SK-MEL-5 (cell line): Measurements from ENCODE around the gene SLC22A15. TPM values are rescaled to one million over a fixed set of nuclear protein-coding genes. Genes with fewer than 3 reads are reported as not detected.
"Not testable (repeated sequence)": the region's sequence is repeated elsewhere in the genome, so short reads cannot be mapped to it uniquely, and the experiment has no call there.

Source experiments
- DNase-seq: peaks from one replicate; pipeline ENCODE4 v3.0.0-alpha.2; 2016; ENCODE audit warnings: low read depth, low spot score
- in situ Hi-C: cut with HindIII; loops from 2 replicates; pipeline ENCODE4 v1.10.0; 2016; ENCODE audit warnings: low sequenced_read_pairs, high pct_unique_total_duplicates, low pct_unique_long_range_greater_than_20kb
- total RNA-seq: library from RNA; depleted of rRNA; stranded (reverse); fragments of >200 nt; shearing (Covaris generic); gene quantifications from 2 replicates; pipeline ENCODE4 v1.2.3, GENCODE V29; 2014

The SLC22A15 gene
- total RNA-seq, 1 experiment from 2014 or later: 1.4 TPM

DNA sequence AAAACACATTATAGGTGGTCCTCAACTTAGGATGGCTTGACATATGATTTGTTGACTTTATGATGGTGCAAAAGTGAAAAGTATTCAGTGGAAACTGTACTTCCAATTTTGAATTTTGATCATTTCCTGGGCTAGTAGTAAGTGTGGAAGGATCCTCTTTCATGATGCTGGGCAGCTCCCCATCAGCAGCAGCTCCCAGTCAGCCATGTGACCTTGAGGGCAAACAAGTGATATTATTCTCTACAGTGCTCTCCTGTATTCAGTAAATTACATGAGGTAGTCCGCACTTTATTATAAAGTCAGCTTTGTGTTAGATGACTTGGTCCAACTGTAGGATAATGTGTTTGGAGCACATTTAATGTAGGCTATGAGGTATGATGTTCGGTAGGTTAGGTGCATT, 36.4 kb downstream of the SLC22A15 start:
- DNase-seq: no peak
- in situ Hi-C loops: no loop called here

DNA sequence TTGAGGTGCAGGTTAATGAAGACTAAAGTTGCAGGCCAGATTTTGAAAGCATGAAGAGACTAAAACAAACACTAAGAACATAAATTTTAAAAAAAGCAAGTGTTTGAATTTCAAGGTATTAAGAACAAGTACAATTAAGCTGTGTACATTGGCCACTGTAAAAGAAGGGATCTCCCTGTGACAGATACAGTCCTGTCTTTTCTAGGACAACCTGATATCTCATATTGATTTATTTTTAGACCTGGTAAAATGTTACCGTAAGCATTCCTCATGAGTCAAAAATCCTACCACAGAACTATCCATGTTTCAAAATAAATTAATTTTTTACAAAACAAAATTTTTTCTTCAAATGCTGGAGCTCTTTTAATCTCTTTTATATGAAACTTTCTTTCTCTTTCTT, 39.4 kb downstream of the SLC22A15 start:
- in situ Hi-C loops: no loop called here
- no peak for DNase-seq

DNA sequence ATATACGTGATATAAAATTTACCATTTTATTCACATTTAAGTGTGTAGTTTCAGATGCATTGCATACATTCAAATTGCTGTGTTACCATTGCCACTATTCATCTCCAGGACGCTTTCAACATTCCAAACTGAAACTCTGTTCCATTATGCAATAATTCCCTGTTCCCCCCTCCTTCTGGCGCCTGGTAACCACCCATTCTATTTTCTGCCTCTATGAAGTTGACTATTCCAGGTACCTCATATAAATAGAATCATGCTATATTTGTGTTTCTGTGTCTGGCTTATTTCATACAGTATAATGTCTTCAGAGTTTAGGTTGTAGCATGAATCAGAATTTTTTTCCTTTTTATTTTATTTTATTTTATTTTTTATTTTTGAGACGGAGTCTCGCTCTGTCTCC, 41.7 kb downstream of the SLC22A15 start:
- DNase-seq: no peak
- in situ Hi-C loops: no loop called here

DNA sequence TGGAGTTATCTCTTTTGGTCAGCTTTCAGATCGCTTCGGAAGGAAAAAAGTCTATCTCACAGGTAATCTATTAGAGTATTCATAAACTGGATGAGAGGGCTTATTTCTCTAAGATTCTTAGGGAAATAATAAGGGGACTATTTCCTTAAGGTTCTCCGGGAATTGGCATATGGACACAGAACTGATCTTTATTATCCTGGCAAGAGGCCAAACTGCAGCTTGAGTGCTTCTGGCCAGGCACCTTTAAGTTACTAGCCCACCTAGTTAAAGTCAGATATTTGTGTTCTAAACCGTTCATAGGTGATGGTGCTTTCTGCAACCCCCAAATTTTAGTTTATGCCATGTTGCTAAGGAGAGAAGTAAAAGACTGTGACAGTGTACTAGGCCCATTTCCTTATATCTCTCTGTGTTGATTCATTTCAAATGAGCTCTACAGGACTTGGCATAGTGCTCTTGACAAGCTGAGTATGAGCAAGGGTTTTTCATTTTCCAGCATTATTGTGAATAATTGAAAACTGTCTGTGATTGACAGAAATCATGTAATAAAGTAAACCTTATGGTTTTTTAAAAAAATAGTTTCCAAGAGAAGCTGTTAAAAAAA, 43.4 kb downstream of the SLC22A15 start:
- DNase-seq: no peak
- in situ Hi-C loops: no loop called here

DNA sequence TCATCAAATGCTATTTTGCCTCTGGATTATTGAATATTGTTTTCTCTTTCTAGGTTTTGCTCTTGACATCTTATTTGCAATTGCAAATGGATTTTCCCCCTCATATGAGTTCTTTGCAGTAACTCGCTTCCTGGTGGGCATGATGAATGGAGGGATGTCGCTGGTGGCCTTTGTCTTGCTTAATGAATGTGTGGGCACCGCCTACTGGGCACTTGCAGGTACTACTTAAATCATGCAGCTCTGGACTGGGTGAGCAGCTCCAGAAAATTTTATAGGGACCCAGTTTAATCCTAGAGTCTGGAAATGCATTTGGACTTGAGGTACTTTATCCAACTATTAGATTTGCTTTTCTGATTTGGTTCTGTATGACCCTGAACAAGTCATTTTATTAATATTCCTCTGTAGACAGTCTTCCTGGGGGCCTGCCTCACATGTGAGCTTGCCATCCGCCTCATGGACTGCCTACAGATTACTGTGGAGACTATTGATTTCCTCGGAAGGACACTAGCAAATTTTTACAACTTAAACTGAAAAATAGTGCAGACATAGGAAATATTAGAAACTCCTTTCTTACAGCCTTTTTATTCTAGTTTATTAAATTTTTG, 44.5 kb downstream of the SLC22A15 start:
- DNase-seq: peak; percentile 80

DNA sequence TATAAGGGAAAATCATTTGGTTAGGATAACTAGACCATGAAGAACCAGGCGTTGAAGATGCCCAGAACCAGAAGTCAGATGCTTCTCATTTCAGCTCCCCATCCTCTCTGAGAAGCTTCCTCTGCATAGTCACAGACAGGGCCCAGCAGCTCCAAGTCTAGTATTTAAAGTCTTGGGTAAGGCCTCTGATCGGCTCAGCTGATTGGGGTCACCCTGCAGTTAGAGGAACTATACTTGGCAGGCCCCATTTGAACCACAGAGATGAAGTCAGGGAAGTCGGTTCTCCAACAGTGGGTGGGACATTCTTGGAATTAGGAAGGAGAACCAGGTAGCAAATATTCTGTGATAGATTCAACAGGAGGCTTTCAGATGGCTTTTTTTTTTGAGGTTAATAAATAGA, 48.3 kb downstream of the SLC22A15 start:
- in situ Hi-C loops: no loop called here
- DNase-seq: no peak

More for the DNA sequence above, 44.5 kb downstream of the SLC22A15 start:
- in situ Hi-C loops: no loop called here

DNA sequence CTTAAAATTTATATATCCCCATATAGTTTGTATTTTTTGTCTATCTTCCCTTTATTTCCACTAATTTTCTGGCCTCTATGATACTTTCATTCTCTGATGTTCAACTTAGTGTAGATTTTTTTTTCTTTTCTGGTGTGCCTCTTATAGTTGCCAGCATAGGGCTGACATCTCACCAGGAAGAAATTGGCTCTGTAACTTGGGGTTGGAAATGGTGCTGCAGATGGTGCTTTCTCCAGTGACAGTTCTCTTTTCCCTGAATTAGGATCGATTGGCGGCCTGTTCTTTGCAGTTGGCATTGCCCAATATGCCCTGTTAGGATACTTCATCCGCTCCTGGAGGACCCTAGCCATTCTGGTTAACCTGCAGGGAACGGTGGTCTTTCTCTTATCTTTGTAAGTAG, 50.3 kb downstream of the SLC22A15 start:
- DNase-seq: no peak
- in situ Hi-C loops: no loop called here

DNA sequence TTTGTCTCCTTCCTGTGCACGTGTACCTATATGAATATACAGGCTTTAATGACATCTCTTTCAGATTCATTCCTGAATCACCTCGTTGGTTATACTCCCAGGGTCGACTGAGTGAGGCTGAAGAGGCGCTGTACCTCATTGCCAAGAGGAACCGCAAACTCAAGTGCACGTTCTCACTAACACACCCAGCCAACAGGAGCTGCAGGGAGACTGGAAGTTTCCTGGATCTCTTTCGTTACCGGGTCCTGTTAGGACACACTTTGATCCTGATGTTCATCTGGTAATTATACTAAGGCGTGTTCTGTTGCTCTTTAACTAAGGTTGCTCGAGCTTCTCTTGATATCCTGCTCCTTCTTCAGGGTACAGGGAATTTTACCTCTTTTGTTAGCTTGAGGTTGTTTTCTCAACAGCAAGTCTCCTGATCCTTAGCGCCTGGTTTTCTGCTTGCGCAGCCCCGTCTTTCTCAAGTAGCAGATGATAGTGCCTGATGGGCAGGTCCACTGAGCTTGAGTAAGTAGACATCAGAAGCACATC, 55.1 kb downstream of the SLC22A15 start:
- no peak for DNase-seq
- in situ Hi-C loops: no loop called here

DNA sequence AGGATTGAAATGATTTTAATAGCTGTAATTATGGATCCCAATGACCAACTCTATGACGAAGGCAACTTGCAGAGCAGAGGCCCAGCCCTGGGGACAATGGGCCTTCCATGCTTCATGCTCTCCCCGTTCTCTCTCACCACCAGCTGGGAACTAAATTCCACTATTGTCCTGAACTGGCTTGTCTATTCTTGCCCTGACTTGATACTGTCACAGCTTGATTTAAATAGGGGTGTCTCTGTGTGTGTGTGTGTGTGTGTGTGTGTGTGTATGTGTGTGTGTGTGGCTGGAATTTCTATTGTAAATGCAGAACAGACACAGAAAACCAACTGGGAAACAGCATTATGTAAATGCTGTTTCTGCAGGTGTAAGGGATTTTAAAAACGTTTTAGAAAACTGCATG, 57.0 kb downstream of the SLC22A15 start:
- DNase-seq: no peak
- in situ Hi-C loops: no loop called here

DNA sequence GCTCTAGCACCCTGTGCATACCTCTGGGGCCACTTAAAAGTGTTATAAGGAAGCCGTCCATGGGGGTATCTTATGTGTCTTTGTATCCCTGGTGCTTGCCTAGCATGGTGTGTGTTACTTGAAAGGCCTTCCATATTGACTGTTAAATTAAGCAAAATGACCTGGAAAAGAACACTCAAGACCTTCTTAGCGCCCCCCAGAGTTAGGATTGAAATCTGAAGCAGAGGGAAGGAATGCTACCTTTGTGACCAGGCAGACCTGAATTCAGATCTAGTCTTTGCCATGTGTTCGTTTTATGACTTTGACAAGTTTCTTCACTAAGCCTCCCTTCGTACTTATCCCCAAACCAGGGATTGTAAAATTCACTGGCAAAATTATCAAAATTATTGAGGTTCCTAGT, 59.9 kb downstream of the SLC22A15 start:
- no peak for DNase-seq
- in situ Hi-C loops: no loop called here

DNA sequence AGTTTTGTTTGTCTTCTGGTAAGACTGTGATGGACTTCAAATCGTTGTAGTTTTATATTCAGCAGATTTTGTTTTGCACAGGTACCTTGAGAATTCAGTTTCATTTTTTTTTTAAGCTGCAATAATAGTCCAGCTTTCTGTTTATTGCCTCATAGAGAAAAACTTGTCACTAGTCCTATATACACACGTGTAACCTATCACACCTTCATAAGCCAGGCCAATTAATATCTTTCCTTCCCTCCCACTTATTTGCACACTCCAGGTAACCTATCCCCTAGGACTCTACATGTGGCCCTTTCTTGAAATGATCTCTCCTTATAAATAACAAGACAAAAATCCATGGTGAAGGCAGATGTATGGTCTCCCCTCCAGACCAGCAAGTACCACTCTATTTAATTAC, 62.4 kb downstream of the SLC22A15 start:
- no peak for DNase-seq
- in situ Hi-C loops: no loop called here

DNA sequence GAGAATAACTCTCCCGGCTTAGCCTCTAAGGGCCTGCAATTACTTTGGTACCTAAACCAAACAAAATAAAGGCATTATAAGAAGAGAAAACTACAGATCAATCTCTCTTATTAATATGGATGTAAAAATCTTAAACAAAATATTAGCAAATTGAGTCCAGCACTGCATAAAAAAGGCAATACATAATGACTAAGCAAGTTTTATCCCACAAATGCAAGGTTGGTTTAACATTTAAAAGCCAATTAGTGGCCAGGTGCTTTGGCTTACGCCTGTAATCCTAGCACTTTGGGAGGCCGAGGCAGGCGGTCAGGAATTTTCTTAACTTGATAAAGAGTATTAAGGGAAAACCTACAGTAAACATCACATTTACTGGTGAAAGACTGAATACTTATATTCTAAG, 67.8 kb downstream of the SLC22A15 start:
- in situ Hi-C loops: no loop called here
- DNase-seq: no peak

DNA sequence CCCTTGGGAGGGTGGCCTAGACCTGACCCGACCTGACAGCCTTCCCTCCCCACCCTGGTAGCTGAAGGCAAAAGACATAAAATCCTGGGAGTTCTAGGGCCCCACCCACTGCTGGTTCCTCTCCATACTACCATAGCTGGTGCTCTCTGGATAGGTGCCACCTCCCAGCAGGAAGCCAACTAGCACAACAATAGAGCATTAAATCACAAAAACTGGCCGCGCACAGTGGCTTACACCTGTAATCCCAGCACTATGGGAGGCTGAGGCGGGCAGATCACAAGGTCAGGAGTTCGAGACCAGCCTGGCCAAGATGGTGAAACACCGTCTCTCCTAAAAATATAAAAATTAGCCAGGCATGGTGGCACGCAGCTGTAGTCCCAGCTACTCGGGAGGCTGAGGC, 70.6 kb downstream of the SLC22A15 start:
- in situ Hi-C loops: not testable (repeated sequence)

DNA sequence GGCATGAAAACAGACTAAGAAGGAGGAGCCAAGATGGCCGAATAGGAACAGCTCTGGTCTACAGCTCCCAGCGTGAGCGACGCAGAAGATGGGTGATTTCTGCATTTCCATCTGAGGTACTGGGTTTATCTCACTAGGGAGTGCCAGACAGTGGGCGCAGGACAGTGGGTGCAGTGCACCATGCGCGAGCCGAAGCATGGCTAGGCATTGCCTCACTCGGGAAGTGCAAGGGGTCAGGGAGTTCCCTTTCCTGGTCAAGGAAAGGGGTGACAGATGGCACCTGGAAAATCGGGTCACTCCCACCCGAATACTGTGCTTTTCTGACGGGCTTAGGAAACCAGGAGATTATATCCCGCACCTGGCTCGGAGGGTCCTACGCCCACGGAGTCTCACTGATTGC, 75.6 kb downstream of the SLC22A15 start:
- DNase-seq, in situ Hi-C loops: not testable (repeated sequence)

More for the DNA sequence above, 70.6 kb downstream of the SLC22A15 start:
- not testable (repeated sequence) for DNase-seq

DNA sequence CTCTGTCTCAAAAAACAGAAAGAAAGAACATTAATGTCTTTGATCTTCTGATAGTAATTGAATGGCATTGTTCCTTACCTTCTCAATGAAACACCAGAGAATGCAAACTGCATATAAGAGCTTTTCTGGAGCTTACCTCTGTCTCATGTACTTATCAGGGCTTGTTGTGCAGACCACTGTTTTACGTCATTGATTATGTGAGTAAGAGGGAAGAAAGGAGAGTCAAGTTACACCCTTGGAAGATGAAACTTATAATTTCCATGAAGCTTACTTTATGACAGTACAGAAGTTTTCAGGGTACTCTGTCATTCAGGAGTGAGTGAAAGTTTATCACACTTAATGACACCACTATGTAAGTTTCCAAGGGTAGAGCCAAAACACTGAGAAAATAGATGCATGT, 85.9 kb downstream of the SLC22A15 start:
- in situ Hi-C loops: no loop called here
- DNase-seq: no peak

DNA sequence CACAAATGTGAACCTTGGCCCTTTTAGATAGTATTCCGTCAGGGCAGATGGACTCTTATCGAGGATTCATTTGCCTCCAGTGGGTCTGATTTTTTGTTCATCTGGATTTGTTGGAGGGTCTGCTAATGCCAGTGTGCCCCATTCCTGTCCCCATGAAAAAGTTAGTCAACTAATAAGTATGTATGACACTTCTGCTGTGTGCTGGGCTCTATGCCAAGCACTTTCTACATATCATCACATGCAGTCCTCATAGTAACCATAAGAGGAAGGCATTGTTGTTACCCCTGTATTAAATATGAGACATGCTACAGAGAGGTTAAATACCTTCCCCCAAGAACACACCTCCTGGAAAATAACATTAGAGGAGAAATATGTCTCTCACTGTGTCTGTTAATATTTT, 88.3 kb downstream of the SLC22A15 start:
- no peak for DNase-seq

DNA sequence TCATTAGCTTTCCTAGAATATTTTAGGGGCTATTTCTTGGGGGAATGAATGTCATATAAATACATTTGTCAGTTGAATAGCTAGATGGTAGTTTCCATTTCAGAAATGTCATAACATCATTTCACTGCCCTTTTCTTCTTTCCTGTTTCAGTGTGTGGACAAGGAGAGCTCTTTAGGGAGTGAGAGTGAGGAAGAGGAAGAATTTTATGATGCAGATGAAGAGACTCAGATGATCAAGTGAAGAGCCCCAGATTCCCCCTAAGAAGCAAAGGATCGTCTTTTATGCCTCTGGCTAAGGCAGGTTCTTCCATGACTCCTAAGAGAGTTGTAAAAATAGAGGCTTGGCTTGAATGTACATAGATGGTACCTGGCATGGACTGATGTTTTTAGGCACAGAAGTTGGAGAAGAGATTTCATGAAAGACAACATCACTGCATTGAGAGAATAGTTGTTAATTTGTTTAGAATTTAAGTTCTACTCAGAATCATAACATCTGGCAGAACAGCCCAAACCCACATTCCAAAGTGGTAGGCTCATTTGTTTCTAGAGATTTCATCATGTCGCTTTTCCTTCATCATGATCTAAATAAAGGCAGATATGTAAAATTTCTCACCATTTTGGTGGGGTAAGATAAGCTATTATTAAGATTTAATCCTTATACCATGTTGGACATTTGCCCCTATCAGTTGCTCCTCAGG, 90.7 kb downstream of the SLC22A15 start:
- no peak for DNase-seq
- in situ Hi-C loops: no loop called here

More for the DNA sequence above, 88.3 kb downstream of the SLC22A15 start:
- in situ Hi-C loops: no loop called here

DNA sequence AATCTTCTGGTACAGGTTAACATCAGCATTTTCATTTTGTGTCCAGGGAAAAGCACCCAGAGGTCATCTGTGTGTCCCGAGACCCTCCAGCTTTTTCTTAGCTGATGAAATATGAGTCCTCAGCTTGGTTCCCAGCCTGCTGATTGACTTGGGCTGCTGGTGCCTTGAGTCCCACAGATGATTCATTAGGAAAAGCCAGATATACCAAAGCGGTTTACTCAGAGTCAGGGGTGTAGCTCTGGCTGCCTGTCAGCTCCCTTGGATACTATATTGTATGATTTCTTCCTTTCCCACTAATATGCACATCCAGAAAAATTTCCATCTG, 91.2 kb downstream of the SLC22A15 start:
- no peak for DNase-seq
- in situ Hi-C loops: no loop called here

DNA sequence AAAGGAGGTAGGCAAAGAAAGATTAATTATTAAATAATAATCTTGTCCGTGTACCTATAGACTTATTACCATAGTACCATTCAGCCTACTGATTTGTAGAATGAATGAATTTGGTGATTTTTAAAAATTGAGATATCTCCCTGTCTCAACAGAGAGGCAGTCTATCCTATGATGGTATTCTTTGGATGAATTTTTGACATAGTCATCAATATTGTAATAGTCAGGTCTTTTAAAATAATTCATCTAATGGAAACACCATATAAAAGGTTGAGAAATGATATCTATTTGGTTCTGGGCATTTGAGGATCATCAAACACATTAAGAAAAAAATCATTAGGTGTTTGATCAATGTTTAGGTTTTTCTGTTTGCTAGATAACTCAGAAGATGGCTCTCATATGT, 99.3 kb downstream of the SLC22A15 start:
- in situ Hi-C loops: no loop called here
- DNase-seq: no peak
